HEK293 (cell line): Measurements from ENCODE around the gene COBL.

Source experiments
- CTCF ChIA-PET: fragments of 350-600 bp; formaldehyde crosslinking; extraction: SDS; loops from one replicate; lab custom pipeline; 2021; ENCODE audit warnings: antibody characterized with exemption; lab: Yijun Ruan, JAX
- POLR2A ChIA-PET: fragments of 300-600 bp; formaldehyde crosslinking; extraction: SDS; loops from one replicate; lab custom pipeline; 2020; ENCODE audit warnings: antibody characterized with exemption, inconsistent platforms; lab: Yijun Ruan, JAX
- H3K27ac ChIP-seq: fragments of 200-500 bp; sonication (Bioruptor generic); 2 replicates; pipeline ENCODE4 v1.5.1; 2014; ENCODE audit warnings: low read depth, low read length, control low read depth, inconsistent platforms; ENCODE audit errors: extremely low read depth
- H3K36me3 ChIP-seq, 2 experiments: fragments of 200-500 bp in 1 of 2; sonication (Bioruptor generic) in 1 of 2; 1 replicate in 1 of 2; 2 replicates in 1 of 2; pipeline ENCODE4 v1.5.1; 2014 to 2017; ENCODE audit warnings: inconsistent platforms in 2 of 2, low read length in 2 of 2; ENCODE audit not compliant: control insufficient read depth in 2 of 2, insufficient read depth in 1 of 2
- H3K4me1 ChIP-seq: fragments of 200-500 bp; sonication (Bioruptor generic); 2 replicates; pipeline ENCODE4 v1.5.1; 2014; ENCODE audit warnings: mild to moderate bottlenecking, low read length, inconsistent platforms; ENCODE audit not compliant: control insufficient read depth, insufficient read depth
- H3K4me3 ChIP-seq: 2 replicates; pipeline ENCODE4 v1.5.1; 2011; ENCODE audit warnings: low read depth, mild to moderate bottlenecking, control low read depth, low read length, moderate library complexity
- H3K9me3 ChIP-seq: fragments of 200-500 bp; sonication (Bioruptor generic); 2 replicates; pipeline ENCODE4 v1.5.1; 2014; ENCODE audit warnings: low read depth, low read length, inconsistent platforms; ENCODE audit not compliant: control insufficient read depth, insufficient read depth
- EGR2 ChIP-seq: fragments of 450-650 bp; formaldehyde crosslinking; IDR thresholded peaks from 2 replicates; pipeline ENCODE4 v1.5.1; 2016; ENCODE audit warnings: low read depth, missing biosample characterization, missing genetic modification characterization
- FEZF1 ChIP-seq: fragments of 450-650 bp; formaldehyde crosslinking; IDR thresholded peaks from 2 replicates; pipeline ENCODE4 v1.5.1; 2016; ENCODE audit warnings: missing biosample characterization, missing genetic modification characterization
- KLF1 ChIP-seq: fragments of 450-650 bp; formaldehyde crosslinking; IDR thresholded peaks from 2 replicates; pipeline ENCODE4 v1.5.1; 2016; ENCODE audit warnings: missing biosample characterization, missing genetic modification characterization
- KLF7 ChIP-seq: fragments of 450-650 bp; formaldehyde crosslinking; IDR thresholded peaks from 2 replicates; pipeline ENCODE4 v1.5.1; 2016; ENCODE audit warnings: missing biosample characterization, missing genetic modification characterization, borderline replicate concordance
- OVOL3 ChIP-seq: fragments of 450-650 bp; formaldehyde crosslinking; IDR thresholded peaks from 2 replicates; pipeline ENCODE4 v1.5.1; 2016; ENCODE audit warnings: missing biosample characterization, missing genetic modification characterization
- REPIN1 ChIP-seq: fragments of 450-650 bp; formaldehyde crosslinking; IDR thresholded peaks from 2 replicates; pipeline ENCODE4 v1.5.1; 2017; ENCODE audit warnings: missing biosample characterization, missing genetic modification characterization, low read depth
- SP7 ChIP-seq: fragments of 450-650 bp; formaldehyde crosslinking; IDR thresholded peaks from 2 replicates; pipeline ENCODE4 v1.5.1; 2016; ENCODE audit warnings: missing biosample characterization, missing genetic modification characterization
- YY2 ChIP-seq: fragments of 450-650 bp; formaldehyde crosslinking; IDR thresholded peaks from 2 replicates; pipeline ENCODE4 v1.5.1; 2016; ENCODE audit warnings: missing biosample characterization, missing genetic modification characterization
- ZBTB1 ChIP-seq: fragments of 450-650 bp; formaldehyde crosslinking; IDR thresholded peaks from 2 replicates; pipeline ENCODE4 v1.5.1; 2016; ENCODE audit warnings: missing biosample characterization, missing genetic modification characterization
- ZFHX2 ChIP-seq: fragments of 450-650 bp; formaldehyde crosslinking; conservative IDR thresholded peaks from 2 replicates; pipeline ENCODE4 v1.5.1; 2016; ENCODE audit warnings: missing biosample characterization, missing genetic modification characterization
- ZNF138 ChIP-seq: fragments of 450-650 bp; formaldehyde crosslinking; IDR thresholded peaks from 2 replicates; pipeline ENCODE4 v1.5.1; 2016; ENCODE audit warnings: missing biosample characterization, missing genetic modification characterization, borderline replicate concordance
- ZNF140 ChIP-seq: fragments of 450-650 bp; formaldehyde crosslinking; IDR thresholded peaks from 2 replicates; pipeline ENCODE4 v1.5.1; 2016; ENCODE audit warnings: missing biosample characterization, missing genetic modification characterization
- ZNF174 ChIP-seq: fragments of 450-650 bp; formaldehyde crosslinking; IDR thresholded peaks from 2 replicates; pipeline ENCODE4 v1.5.0; 2017; ENCODE audit warnings: missing biosample characterization, mild to moderate bottlenecking, missing genetic modification characterization
- ZNF175 ChIP-seq: fragments of 450-650 bp; formaldehyde crosslinking; IDR thresholded peaks from 2 replicates; pipeline ENCODE4 v1.5.1; 2016; ENCODE audit warnings: missing biosample characterization, missing genetic modification characterization
- ZNF23 ChIP-seq: fragments of 450-650 bp; formaldehyde crosslinking; IDR thresholded peaks from 2 replicates; pipeline ENCODE4 v1.5.1; 2016; ENCODE audit warnings: missing biosample characterization, missing genetic modification characterization, borderline replicate concordance
- ZNF239 ChIP-seq: fragments of 450-650 bp; formaldehyde crosslinking; IDR thresholded peaks from 2 replicates; pipeline ENCODE4 v1.5.1; 2016; ENCODE audit warnings: missing biosample characterization, missing genetic modification characterization
- ZNF24 ChIP-seq: fragments of 450-650 bp; formaldehyde crosslinking; IDR thresholded peaks from 2 replicates; pipeline ENCODE4 v1.5.1; 2016; ENCODE audit warnings: missing biosample characterization, missing genetic modification characterization
- ZNF48 ChIP-seq: fragments of 450-650 bp; formaldehyde crosslinking; IDR thresholded peaks from 2 replicates; pipeline ENCODE4 v1.5.1; 2016; ENCODE audit warnings: missing biosample characterization, missing genetic modification characterization
- ZNF501 ChIP-seq: fragments of 450-650 bp; formaldehyde crosslinking; IDR thresholded peaks from 2 replicates; pipeline ENCODE4 v1.5.1; 2016; ENCODE audit warnings: missing biosample characterization, missing genetic modification characterization
- ZNF521 ChIP-seq: fragments of 450-650 bp; formaldehyde crosslinking; IDR thresholded peaks from 2 replicates; pipeline ENCODE4 v1.5.1; 2017; ENCODE audit warnings: missing biosample characterization, mild to moderate bottlenecking, missing genetic modification characterization
- ZNF544 ChIP-seq: fragments of 450-650 bp; formaldehyde crosslinking; IDR thresholded peaks from 2 replicates; pipeline ENCODE4 v1.5.0; 2017; ENCODE audit warnings: missing biosample characterization, missing genetic modification characterization
- ZNF677 ChIP-seq: fragments of 450-650 bp; IDR thresholded peaks from 2 replicates; pipeline ENCODE4 v1.5.0; 2018; ENCODE audit warnings: missing biosample characterization, mild to moderate bottlenecking, missing genetic modification characterization, moderate library complexity
- ZNF843 ChIP-seq: fragments of 450-650 bp; formaldehyde crosslinking; IDR thresholded peaks from 2 replicates; pipeline ENCODE4 v1.5.1; 2016; ENCODE audit warnings: missing biosample characterization, missing genetic modification characterization
- TF ChIP-seq, protein P1 (sequence below): fragments of 450-650 bp; formaldehyde crosslinking; IDR thresholded peaks from 2 replicates; pipeline ENCODE4 v1.5.1; 2016; ENCODE audit warnings: missing biosample characterization, missing genetic modification characterization
- TF ChIP-seq, protein P2 (sequence below): fragments of 450-650 bp; formaldehyde crosslinking; IDR thresholded peaks from 2 replicates; pipeline ENCODE4 v1.5.1; 2016; ENCODE audit warnings: missing biosample characterization, missing genetic modification characterization
- TF ChIP-seq, protein P3 (sequence below): fragments of 450-650 bp; formaldehyde crosslinking; IDR thresholded peaks from 2 replicates; pipeline ENCODE4 v1.5.1; 2016; ENCODE audit warnings: missing biosample characterization, missing genetic modification characterization, low read depth
- TF ChIP-seq, protein P4 (sequence below): fragments of 450-650 bp; formaldehyde crosslinking; IDR thresholded peaks from 2 replicates; pipeline ENCODE4 v1.5.1; 2016; ENCODE audit warnings: missing biosample characterization, missing genetic modification characterization
- TF ChIP-seq, protein P5 (sequence below): fragments of 450-650 bp; formaldehyde crosslinking; IDR thresholded peaks from 2 replicates; pipeline ENCODE4; 2016; ENCODE audit warnings: missing biosample characterization, missing genetic modification characterization

The COBL gene

DNA sequence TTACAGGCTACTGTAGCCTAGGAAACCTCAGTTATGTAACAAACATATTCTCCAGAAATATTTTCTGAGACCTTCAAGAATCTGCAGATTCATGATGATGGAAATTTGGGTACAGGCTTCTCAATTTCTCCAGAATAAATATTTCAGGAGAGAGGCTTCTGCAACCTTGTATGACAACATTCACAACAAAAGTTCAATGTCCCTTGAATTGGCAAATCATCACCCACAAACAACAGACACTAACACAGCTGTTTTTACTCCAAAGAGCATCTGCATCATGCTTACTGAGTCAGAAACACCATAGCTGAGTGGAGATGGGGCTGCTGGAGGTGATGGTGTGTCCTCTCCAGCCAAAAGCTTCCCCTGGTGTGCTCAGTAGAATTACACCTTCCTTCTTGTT lies 9.3 kb upstream of the COBL start:
- Histone ChIP-seq H3K9me3 (no peaks in the 10 kb centered on the region), H3K4me3 (no peak overlapping the region), H3K36me3 (no peaks in the 10 kb centered on the region), H3K27ac (no peak overlapping the region), H3K4me1 (peaks cover 3% of the 10 kb centered on the region; the same call in 1 of the 2 replicates)
- ChIA-PET CTCF (no interaction called here), POLR2A (no interaction called here)
- TF ChIP-seq, protein P1, sequence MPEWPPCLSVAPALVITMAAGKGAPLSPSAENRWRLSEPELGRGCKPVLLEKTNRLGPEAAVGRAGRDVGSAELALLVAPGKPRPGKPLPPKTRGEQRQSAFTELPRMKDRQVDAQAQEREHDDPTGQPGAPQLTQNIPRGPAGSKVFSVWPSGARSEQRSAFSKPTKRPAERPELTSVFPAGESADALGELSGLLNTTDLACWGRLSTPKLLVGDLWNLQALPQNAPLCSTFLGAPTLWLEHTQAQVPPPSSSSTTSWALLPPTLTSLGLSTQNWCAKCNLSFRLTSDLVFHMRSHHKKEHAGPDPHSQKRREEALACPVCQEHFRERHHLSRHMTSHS = no peak
- no peak for TF ChIP-seq ZNF48 (tag by site-specific recombination)
- no peak for TF ChIP-seq ZNF677 (tag by site-specific recombination)
- TF ChIP-seq, protein P2, sequence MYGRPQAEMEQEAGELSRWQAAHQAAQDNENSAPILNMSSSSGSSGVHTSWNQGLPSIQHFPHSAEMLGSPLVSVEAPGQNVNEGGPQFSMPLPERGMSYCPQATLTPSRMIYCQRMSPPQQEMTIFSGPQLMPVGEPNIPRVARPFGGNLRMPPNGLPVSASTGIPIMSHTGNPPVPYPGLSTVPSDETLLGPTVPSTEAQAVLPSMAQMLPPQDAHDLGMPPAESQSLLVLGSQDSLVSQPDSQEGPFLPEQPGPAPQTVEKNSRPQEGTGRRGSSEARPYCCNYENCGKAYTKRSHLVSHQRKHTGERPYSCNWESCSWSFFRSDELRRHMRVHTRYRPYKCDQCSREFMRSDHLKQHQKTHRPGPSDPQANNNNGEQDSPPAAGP = no peak
- TF ChIP-seq REPIN1 (tag by site-specific recombination) = no peak
- no peak for TF ChIP-seq SP7
- TF ChIP-seq OVOL3 (tag by site-specific recombination) = no peak
- TF ChIP-seq ZNF843 (tag by site-specific recombination) = no peak
- no peak for TF ChIP-seq ZNF544
- TF ChIP-seq FEZF1 (tag by site-specific recombination) = no peak

DNA sequence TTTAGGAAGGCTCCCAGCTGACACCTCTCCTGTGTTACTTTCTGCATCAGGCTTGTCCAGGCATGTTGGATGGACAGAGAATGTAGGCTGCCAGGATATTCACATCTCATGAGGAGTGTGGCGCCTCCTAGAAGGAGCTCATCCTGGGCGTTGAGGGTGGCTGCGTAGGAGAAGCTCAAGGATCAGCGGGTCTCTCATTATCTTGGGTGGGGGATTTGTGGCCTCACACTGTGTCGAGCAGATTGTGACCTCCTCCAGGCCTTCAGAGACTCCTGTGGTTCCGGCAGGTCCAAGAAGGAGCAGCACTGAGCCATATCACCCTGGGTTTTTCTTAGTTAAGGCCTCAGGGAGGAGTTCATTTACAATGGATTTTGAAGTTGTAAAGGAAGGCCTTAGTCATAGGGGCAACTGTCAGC lies 8.7 kb upstream of the COBL start:
- peaks cover 3% of the 10 kb centered on the region; the same call in 1 of the 2 replicates for H3K4me1 ChIP-seq
- H3K27ac ChIP-seq = no peak overlapping the region
- POLR2A ChIA-PET = no interaction called here

More for the DNA sequence above, 8.7 kb upstream of the COBL start:
- CTCF ChIA-PET = interaction anchor here (0.6 to 0.8 kb wide), 2 partner anchors 9 to 140 kb away, joined by 4 read pairs; no protein-coding TSS in a partner anchor
- Histone ChIP-seq H3K4me3 (no peak overlapping the region), H3K9me3 (no peaks in the 10 kb centered on the region), H3K36me3 (no peaks in the 10 kb centered on the region)
- TF ChIP-seq, protein P3, sequence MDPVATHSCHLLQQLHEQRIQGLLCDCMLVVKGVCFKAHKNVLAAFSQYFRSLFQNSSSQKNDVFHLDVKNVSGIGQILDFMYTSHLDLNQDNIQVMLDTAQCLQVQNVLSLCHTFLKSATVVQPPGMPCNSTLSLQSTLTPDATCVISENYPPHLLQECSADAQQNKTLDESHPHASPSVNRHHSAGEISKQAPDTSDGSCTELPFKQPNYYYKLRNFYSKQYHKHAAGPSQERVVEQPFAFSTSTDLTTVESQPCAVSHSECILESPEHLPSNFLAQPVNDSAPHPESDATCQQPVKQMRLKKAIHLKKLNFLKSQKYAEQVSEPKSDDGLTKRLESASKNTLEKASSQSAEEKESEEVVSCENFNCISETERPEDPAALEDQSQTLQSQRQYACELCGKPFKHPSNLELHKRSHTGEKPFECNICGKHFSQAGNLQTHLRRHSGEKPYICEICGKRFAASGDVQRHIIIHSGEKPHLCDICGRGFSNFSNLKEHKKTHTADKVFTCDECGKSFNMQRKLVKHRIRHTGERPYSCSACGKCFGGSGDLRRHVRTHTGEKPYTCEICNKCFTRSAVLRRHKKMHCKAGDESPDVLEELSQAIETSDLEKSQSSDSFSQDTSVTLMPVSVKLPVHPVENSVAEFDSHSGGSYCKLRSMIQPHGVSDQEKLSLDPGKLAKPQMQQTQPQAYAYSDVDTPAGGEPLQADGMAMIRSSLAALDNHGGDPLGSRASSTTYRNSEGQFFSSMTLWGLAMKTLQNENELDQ (tag by site-specific recombination) = no peak
- peak; percentile 38; the same call in 1 of the 2 replicates for TF ChIP-seq EGR2 (tag by site-specific recombination)
- TF ChIP-seq ZNF140 (tag by site-specific recombination) = no peak
- no peak for TF ChIP-seq ZNF24 (tag by site-specific recombination)
- TF ChIP-seq ZNF23 (tag by site-specific recombination) = no peak
- peak; percentile 36; the same call in 1 of the 2 replicates for TF ChIP-seq ZFHX2 (tag by site-specific recombination)
- TF ChIP-seq ZNF521 (tag by site-specific recombination) = no peak
- no peak for TF ChIP-seq ZNF174 (tag by site-specific recombination)
- TF ChIP-seq ZNF175 (tag by site-specific recombination) = no peak
- TF ChIP-seq, protein P4, sequence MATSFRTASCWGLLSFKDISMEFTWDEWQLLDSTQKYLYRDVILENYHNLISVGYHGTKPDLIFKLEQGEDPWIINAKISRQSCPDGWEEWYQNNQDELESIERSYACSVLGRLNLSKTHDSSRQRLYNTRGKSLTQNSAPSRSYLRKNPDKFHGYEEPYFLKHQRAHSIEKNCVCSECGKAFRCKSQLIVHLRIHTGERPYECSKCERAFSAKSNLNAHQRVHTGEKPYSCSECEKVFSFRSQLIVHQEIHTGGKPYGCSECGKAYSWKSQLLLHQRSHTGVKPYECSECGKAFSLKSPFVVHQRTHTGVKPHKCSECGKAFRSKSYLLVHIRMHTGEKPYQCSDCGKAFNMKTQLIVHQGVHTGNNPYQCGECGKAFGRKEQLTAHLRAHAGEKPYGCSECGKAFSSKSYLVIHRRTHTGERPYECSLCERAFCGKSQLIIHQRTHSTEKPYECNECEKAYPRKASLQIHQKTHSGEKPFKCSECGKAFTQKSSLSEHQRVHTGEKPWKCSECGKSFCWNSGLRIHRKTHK (tag by site-specific recombination) = no peak
- no peak for TF ChIP-seq KLF7 (tag by site-specific recombination)
- TF ChIP-seq ZNF239 = no peak
- no peak for TF ChIP-seq KLF1
- TF ChIP-seq, protein P5, sequence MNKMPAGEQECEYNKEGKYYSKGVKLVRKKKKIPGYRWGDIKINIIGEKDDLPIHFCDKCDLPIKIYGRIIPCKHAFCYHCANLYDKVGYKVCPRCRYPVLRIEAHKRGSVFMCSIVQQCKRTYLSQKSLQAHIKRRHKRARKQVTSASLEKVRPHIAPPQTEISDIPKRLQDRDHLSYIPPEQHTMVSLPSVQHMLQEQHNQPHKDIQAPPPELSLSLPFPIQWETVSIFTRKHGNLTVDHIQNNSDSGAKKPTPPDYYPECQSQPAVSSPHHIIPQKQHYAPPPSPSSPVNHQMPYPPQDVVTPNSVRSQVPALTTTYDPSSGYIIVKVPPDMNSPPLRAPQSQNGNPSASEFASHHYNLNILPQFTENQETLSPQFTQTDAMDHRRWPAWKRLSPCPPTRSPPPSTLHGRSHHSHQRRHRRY (tag by site-specific recombination) = no peak
- TF ChIP-seq ZNF138 (tag by site-specific recombination) = no peak
- no peak for TF ChIP-seq ZNF501 (tag by site-specific recombination)
- no peak for TF ChIP-seq ZBTB1 (tag by site-specific recombination)
- no peak for TF ChIP-seq YY2 (tag by site-specific recombination)
- TF ChIP-seq, all 188 proteins: peak for 2
